Heart left ventricle (tissue), 16 donors: ENCODE measurements around the gene CIT. TPM values are rescaled to one million over a fixed set of nuclear protein-coding genes. Genes with fewer than 3 reads are reported as not detected.

Source experiments
- ATAC-seq, 4 donors: fragments of 200-7000 bp; cut with Tn5 transposase; one replicate each; pipeline ENCODE4 v1.9.1; 2020 to 2022; ENCODE audit warnings: moderate library complexity in 4 of 4, mild to moderate bottlenecking in 3 of 4, moderate number of reproducible peaks in 1 of 4
- DNase-seq, 5 donors: peaks; one replicate each; pipeline ENCODE4 v3.0.0-alpha.2; 2020
- H3K27ac ChIP-seq, 12 donors: fragments of 200-600 bp; sonication (generic) in 4 of 12; one replicate each; pipeline versions ENCODE4 v1.5.0 to v1.8.0; 2016 to 2022; ENCODE audit warnings: mild to moderate bottlenecking in 2 of 12
- H3K27me3 ChIP-seq, 9 donors: fragments of 200-600 bp; sonication (generic) in 2 of 9; one replicate each; pipeline versions ENCODE4 v1.5.1 to v1.8.0; 2016 to 2022; ENCODE audit warnings: mild to moderate bottlenecking in 3 of 9
- H3K36me3 ChIP-seq, 9 donors: fragments of 200-600 bp; sonication (generic) in 2 of 9; one replicate each; pipeline versions ENCODE4 v1.5.0 to v1.8.0; 2018 to 2022; ENCODE audit warnings: mild to moderate bottlenecking in 2 of 9
- H3K4me1 ChIP-seq, 12 donors: fragments of 200-600 bp; sonication (generic) in 4 of 12; one replicate each; pipeline versions ENCODE4 v1.5.0 to v1.8.0; 2016 to 2022; ENCODE audit warnings: mild to moderate bottlenecking in 3 of 12
- H3K4me3 ChIP-seq, 12 donors: fragments of 200-600 bp; sonication (generic) in 4 of 12; one replicate each; pipeline versions ENCODE4 v1.5.0 to v1.8.0; 2017 to 2022; ENCODE audit warnings: mild to moderate bottlenecking in 9 of 12, moderate library complexity in 4 of 12
- H3K9me3 ChIP-seq, 12 donors: fragments of 200-600 bp; sonication (generic) in 4 of 12; one replicate each; pipeline versions ENCODE4 v1.5.0 to v1.8.0; 2016 to 2022; ENCODE audit warnings: mild to moderate bottlenecking in 1 of 12
- POLR2A ChIP-seq, 2 donors: fragments of 450-650 bp; IDR thresholded peaks; one replicate each; pipeline ENCODE4 v1.6.1; 2017; ENCODE audit warnings: antibody characterized with exemption in 2 of 2, mild to moderate bottlenecking in 2 of 2, moderate library complexity in 2 of 2
- WGBS, 4 donors: extraction: QIAGEN DNeasy Blood & Tissue Kit in 2 of 4; methylation state at CpG; one replicate each; pipeline versions ENCODE4 v1.1.5 to v1.1.7; 2013 to 2018; 5-methylcytosine and 5-hydroxymethylcytosine counted together
- intact Hi-C, 10 donors: fragments of 100-400 bp; cut with DNase I; formaldehyde crosslinking; loops; one replicate each; pipeline versions ENCODE4 v1.11.1 to v1.14.2; 2022
- polyA plus RNA-seq, 2 donors: library from polyadenylated mRNA; stranded (reverse); fragments of 200-250 nt; gene quantifications; one replicate each; pipeline ENCODE4 v1.2.3, GENCODE V29; 2013
- total RNA-seq, 9 donors: library from RNA; depleted of rRNA in 2 of 9; stranded (reverse); fragments of >200 nt in 2 of 9; fragmentation: NEBNext Ultra II Directional in 3 of 9; extraction: Animal tissue kit (Norgen Biotek cat#: 25700) in 3 of 9; gene quantifications; one replicate each; pipeline versions ENCODE4 v1.1.0 to v1.2.4, GENCODE V29; 2016 to 2023
- TF ChIP-seq, protein P1 (sequence below), 12 donors: fragments of 200-600 bp; sonication (generic) in 4 of 12; IDR thresholded peaks; one replicate each; pipeline versions ENCODE4 v1.5.0 to v1.8.0; 2018 to 2022; ENCODE audit warnings: antibody characterized with exemption in 12 of 12, mild to moderate bottlenecking in 5 of 12
- donor health status: ischemic (EF 13 %, LVEDD 7.1; RV severe dilation, severe dysfunction).
- donor health status: healthy with polysubstance abuse.
- donor health status: DM: no; HTN: yes; CAD: no.
- donor health status: DM: no; HTN: no; CAD: no.
- donor health status: ischemic (EF 25% LVEDD 6.9; RV normal size, moderate dysfunction).
- donor health status: ischemic (EF 25% LVEDD 5.7; RV mildly dilated, moderate dysfunction).
- donor health status: healthy.
- donor health status: DM: yes; HTN: yes; CAD: no.
- donor health status: ischemic (EF 35%, LVEDD 5.7; RV mildly dilated, moderate dysfunction).
- donor health status: nonischemic (EF 11% LVEDD 7.7; RV severe dilation, severe dysfunction).
- donor health status: DM: yes; HTN: yes; CAD: no.
- donor health status: PGD.
- donor health status: ischemic (EF 29% LVEDD 5.4; RV normal size, mild dysfunction).
- donor health status: nonischemic (EF 23%, LVEDD 6.1; RV moderate dilation, normal function).

The CIT gene
- total and polyA plus RNA-seq, 11 donors: 0.26 to 8.1 (median 1.9) TPM

DNA sequence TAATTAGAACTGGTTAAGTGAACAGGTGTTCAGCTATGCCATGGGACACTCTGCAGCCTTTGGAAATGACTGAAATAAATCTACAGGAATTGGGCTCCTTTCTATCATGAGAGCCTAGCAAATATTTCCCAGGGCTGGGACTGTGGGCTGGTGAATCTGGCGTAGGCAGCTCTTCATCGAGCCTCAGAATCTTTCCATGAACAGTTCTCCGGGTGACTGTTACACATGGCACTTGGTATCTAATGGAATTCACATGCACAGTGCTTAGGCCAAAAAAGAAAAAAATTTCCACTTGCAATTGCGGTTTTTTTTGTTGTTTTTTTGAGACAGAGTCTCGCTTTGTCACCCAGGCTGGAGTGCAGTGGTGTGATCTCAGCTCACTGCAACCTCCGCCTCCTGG, 177.0 kb downstream of the CIT start:
- DNase-seq (no peak), ATAC-seq (no peak)
- intact Hi-C loops: loop anchor here in 1 of 10 donors (5.0 kb wide), 1 partner anchor 82 kb away; no protein-coding TSS in a partner anchor
- TF ChIP-seq, protein P1, sequence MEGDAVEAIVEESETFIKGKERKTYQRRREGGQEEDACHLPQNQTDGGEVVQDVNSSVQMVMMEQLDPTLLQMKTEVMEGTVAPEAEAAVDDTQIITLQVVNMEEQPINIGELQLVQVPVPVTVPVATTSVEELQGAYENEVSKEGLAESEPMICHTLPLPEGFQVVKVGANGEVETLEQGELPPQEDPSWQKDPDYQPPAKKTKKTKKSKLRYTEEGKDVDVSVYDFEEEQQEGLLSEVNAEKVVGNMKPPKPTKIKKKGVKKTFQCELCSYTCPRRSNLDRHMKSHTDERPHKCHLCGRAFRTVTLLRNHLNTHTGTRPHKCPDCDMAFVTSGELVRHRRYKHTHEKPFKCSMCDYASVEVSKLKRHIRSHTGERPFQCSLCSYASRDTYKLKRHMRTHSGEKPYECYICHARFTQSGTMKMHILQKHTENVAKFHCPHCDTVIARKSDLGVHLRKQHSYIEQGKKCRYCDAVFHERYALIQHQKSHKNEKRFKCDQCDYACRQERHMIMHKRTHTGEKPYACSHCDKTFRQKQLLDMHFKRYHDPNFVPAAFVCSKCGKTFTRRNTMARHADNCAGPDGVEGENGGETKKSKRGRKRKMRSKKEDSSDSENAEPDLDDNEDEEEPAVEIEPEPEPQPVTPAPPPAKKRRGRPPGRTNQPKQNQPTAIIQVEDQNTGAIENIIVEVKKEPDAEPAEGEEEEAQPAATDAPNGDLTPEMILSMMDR (IDR thresholded peaks at IDR 0.05): no peak
- no peak for TF ChIP-seq POLR2A (IDR thresholded peaks at IDR 0.05)
- 94 to 100% (median 96%) methylated on average over 6 of the region's 6 CpGs for WGBS, 4 donors
- H3K9me3 ChIP-seq: no peaks in the 10 kb centered on the region
- H3K4me3 ChIP-seq: no peak overlapping the region
- no peaks in the 10 kb centered on the region for H3K36me3 ChIP-seq
- H3K4me1 ChIP-seq: peaks cover 0 to 18% (median 9%) of the 10 kb centered on the region in 12 donors
- no peaks in the 10 kb centered on the region for H3K27me3 ChIP-seq
- no peak overlapping the region for H3K27ac ChIP-seq

DNA sequence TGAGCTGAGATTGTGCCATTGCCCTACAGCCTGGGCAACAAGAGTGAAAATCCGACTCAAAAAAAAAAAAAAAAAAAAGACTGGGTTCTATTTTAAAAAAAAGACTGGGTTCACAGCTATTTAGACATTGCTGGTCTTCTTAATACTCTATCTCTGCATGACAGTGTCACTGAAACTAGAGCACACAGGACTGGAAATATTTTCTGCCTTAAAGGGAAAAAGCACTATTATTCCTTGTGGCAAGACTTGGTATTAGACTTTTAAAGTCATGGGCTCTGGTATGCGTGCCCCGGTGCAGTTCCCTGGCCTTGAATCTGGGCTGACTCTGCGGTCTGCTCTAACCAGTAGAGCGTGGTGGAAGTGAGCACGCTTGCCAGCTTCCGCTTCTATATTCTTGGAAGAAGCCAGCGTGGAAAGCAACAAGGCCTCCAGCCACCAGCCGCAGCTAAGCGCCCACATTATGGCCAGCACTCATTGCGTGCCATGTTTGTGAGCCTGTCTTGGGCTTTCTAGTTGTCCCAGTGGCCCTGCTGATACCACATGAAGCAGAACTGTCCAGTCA, 177.8 kb downstream of the CIT start:
- TF ChIP-seq, protein P1 (IDR thresholded peaks at IDR 0.05): no peak
- TF ChIP-seq POLR2A (IDR thresholded peaks at IDR 0.05): no peak
- no peak overlapping the region for H3K27ac ChIP-seq
- 97 to 98% (median 97%) methylated on average over 11 of the region's 11 CpGs for WGBS, 4 donors
- no peaks in the 10 kb centered on the region for H3K9me3 ChIP-seq
- ATAC-seq (no peak), DNase-seq (no peak)
- H3K27me3 ChIP-seq: no peaks in the 10 kb centered on the region
- no peaks in the 10 kb centered on the region for H3K36me3 ChIP-seq
- intact Hi-C loops: loop anchor here in 1 of 10 donors (10.0 kb wide), 1 partner anchor 86 kb away; no protein-coding TSS in a partner anchor
- no peak overlapping the region for H3K4me3 ChIP-seq
- peaks cover 0 to 12% (median 3%) of the 10 kb centered on the region in 12 donors for H3K4me1 ChIP-seq

DNA sequence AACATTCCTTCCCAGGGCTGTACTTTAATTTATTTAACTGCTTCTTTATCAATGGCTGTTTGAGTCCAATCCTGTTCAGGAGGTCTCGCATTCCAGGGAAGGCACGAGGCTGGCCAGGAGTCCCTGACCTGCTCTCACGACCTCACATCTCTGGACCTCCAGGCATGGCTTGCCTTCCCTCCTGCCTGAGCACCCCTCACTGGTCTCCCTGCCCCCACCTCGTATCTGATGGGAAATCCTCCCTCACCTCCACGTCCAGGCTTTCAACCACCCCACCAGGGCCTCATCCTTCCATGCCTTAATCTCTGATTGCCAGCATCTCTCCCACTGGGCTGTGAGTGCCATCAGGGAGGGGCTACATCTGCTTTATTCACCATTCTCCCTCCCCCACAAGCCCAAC, 180.2 kb downstream of the CIT start:
- Histone ChIP-seq H3K27ac (no peak overlapping the region), H3K9me3 (no peaks in the 10 kb centered on the region), H3K36me3 (no peaks in the 10 kb centered on the region), H3K27me3 (no peaks in the 10 kb centered on the region), H3K4me1 (peaks cover 0 to 24% (median 18%) of the 10 kb centered on the region in 12 donors), H3K4me3 (no peak overlapping the region)
- ATAC-seq (no peak), DNase-seq (no peak)
- TF ChIP-seq, protein P1 (IDR thresholded peaks at IDR 0.05): no peak
- TF ChIP-seq POLR2A (IDR thresholded peaks at IDR 0.05): no peak
- WGBS, 4 donors: 69 to 79% (median 72%) methylated on average over 5 of the region's 5 CpGs
- intact Hi-C loops: loop anchor here in 1 of 10 donors (10.0 kb wide), 1 partner anchor 88 kb away; no protein-coding TSS in a partner anchor

DNA sequence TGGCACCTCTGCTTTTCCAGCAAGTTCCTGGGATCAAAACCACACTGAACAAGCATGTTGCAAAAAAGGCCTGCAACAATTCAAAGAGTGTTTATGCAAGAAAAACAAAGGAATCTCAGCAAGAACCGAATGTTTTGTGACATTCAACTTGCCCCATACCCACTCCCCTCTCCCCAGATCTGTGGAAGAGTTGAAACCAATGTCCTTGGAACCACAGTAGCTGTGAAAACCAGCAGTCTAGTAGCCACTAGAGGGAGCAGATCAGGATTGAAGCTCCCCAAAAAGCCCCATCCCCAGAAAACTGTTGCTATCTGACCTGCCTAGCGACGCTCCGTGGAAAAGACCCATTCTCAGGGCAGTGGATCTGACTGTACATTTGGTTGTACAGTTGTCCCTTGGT, 182.1 kb downstream of the CIT start:
- WGBS, 4 donors: 85 to 91% (median 88%) methylated on average over 4 of the region's 4 CpGs
- intact Hi-C loops: loop anchor here in 1 of 10 donors (10.0 kb wide), 1 partner anchor 90 kb away; no protein-coding TSS in a partner anchor
- no peak for ATAC-seq

More for the DNA sequence above, 182.1 kb downstream of the CIT start:
- DNase-seq: no peak
- Histone ChIP-seq H3K9me3 (no peaks in the 10 kb centered on the region), H3K4me1 (peaks cover 0 to 27% (median 19%) of the 10 kb centered on the region in 12 donors), H3K27me3 (no peaks in the 10 kb centered on the region), H3K36me3 (no peaks in the 10 kb centered on the region), H3K27ac (no peak overlapping the region), H3K4me3 (no peak overlapping the region)
- no peak for TF ChIP-seq POLR2A (IDR thresholded peaks at IDR 0.05)
- TF ChIP-seq, protein P1 (IDR thresholded peaks at IDR 0.05): peak in 8 of 12 donors; percentile 19 to 40 (median 35)
